Upper lobe of left lung (tissue), 4 donors: ENCODE results near the gene SLC39A8.

Source experiments
- CTCF ChIP-seq, 6 experiments: fragments of 450-650 bp in 4 of 6; fragments of 200-600 bp in 2 of 6; sonication (generic) in 2 of 6; IDR thresholded peaks; one replicate each; pipeline ENCODE4 v1.5.1; 2016 to 2019; ENCODE audit warnings: antibody characterized with exemption in 6 of 6
- POLR2A ChIP-seq, 4 donors: fragments of 450-650 bp; IDR thresholded peaks; one replicate each; pipeline ENCODE4 v1.5.1; 2016 to 2017; ENCODE audit warnings: antibody characterized with exemption in 4 of 4, mild to moderate bottlenecking in 2 of 4
- POLR2AphosphoS5 ChIP-seq, 2 donors: sonication (generic); formaldehyde crosslinking; IDR thresholded peaks; one replicate each; pipeline ENCODE4 v1.5.1; 2017; ENCODE audit warnings: antibody characterized with exemption in 2 of 2

- TF ChIP-seq CTCF (IDR thresholded peaks at IDR 0.05) (no peak), POLR2A (IDR thresholded peaks at IDR 0.05) (no peak), POLR2AphosphoS5 (IDR thresholded peaks at IDR 0.05) (no peak)
Measured at GRCh38 chr4:102234243-102234838, 110.9 kb downstream of the SLC39A8 start.
